GM12872 (cell line): ENCODE results near the gene MGLL.

ENCODE experiments used
- CTCF ChIP-seq: IDR thresholded peaks from 3 replicates; pipeline ENCODE4 v1.5.1; 2011; ENCODE audit warnings: low read depth, mild to moderate bottlenecking, low read length, moderate library complexity; ENCODE audit not compliant: insufficient read depth

Gene MGLL

GRCh38 chr3:127822041-127822681 is at the start of gene MGLL:
TSS of gene MGLL (minus strand) at chr3:127822515. CDS start at chr3:127822318, 197 bp downstream.
- no peak for TF ChIP-seq CTCF

GRCh38 chr3:127870156-127870555 is 47.8 kb upstream of the MGLL start:
- no peak for TF ChIP-seq CTCF

- TF ChIP-seq CTCF, result no peak
Observed at GRCh38 chr3:127867986-127868385, 45.7 kb upstream of the MGLL start.

DNA sequence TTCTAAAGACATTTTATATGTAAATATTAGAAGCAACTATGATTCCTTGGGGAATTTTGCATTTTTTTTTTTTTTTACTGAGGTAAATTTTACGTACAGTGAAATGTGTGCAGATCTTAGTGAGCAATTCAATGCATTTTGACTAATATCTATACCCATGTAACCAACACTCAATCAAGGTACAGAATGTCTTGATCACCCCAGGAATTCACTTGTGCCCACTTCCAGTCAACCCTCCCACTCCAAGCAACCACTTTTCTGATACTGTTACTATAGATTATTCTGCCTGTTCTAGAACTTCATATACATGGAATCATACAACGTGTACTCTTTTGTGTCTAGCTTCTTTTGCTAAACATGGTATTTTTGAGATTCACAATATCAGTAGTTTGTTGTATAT is 45.1 kb upstream of the MGLL start:
- no peak for TF ChIP-seq CTCF

GRCh38 chr3:127865941-127866340 is 43.6 kb upstream of the MGLL start:
- TF ChIP-seq CTCF, result no peak

DNA sequence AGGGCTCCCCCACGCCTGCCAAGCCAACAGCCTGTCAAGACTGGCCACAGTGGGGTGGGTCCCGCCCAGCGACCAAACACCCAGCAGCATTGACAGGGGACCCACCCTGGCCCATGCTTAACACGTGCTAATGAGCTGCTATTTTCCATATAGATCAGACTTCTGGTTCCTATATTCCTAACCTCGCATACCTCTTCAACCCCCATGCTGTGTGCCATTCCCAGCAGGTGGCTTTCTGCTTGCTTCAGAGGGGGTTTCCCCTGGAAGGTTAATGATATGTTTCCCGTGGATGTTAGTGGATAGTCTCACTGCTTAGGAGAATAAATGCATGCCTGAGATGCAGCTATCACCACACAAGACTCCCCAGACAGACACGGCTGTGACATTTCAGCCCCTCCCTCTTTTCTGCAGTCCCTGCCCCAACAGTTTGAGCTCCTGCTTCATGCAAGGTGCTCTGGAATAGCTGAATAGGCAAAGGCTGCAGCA is 37.9 kb upstream of the MGLL start:
- no peak for TF ChIP-seq CTCF

DNA sequence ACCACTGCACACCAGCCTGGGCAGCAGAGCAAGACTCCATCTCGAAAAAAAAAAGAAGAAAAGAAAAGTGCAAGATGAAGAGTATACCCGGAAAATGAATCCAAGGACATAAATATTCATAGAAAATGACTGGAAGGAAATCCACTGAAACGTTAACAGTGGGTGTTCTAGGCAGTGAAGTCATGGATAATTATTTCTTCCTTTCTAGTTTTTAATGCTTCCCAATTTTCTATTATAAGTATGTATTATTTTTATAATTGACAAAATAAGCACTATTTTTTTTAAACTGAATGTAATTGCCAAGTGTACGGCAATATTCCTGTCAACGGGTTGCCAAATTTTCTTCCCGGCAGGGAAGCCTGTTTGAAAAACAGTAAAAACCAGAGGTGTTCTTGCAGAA is 37.4 kb upstream of the MGLL start:
- TF ChIP-seq CTCF, result no peak
